GM12873 (cell line): ENCODE measurements around the gene PIK3R3.

Experiments used
- TF ChIP-seq, protein P1 (sequence below): IDR thresholded peaks from 2 replicates; pipeline ENCODE4 v1.5.1; 2012; ENCODE audit warnings: low read depth, mild to moderate bottlenecking, moderate library complexity, low read length, control low read depth; ENCODE audit not compliant: insufficient read depth; ENCODE audit errors: missing control alignments

Gene PIK3R3

DNA sequence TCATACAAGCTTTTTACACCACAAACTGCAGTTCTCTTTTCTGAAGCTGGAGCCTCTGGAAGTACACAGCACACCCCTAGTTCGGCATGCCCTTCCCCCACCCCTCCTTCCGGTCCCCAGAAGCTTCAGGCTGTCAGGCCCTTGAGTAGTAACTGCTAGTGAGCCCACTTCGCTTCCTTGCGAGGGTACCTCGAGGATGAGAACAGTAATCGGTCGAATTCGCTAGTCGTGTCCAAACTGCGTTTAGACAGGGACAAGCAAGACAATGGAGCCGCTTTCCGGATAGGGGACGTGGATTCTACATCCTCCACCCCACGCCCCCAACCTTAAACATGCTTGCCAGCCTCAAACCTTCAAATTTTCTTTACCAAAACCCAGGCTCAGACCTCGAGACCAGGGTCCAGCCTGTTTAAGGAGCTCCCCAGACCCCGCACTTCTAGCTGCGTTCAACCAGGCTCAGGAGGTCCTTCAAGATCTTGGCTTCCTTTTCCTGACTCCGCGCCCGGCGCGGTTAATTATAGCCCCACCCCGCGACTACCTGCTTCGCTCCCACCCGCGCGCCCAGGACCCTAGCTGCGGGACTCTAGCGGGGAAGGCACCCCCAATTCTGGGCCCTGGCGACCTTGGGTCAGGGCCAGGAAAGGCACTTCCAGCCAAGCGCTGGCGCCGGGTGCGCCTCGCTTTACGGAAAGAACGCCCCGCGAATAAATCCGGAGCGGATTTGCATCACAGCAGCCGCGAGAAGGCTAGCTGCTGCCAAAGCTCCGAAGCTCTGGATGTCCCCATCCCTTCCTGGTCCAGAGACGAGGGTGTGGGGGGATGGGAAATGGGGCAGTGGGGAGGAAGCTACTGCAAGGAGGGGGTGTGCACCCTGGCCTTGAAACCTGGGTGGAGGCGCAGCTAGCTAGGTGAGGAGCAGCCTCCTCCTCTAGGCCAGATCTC lies 34.4 kb upstream of the PIK3R3 start:
- TF ChIP-seq, protein P1, sequence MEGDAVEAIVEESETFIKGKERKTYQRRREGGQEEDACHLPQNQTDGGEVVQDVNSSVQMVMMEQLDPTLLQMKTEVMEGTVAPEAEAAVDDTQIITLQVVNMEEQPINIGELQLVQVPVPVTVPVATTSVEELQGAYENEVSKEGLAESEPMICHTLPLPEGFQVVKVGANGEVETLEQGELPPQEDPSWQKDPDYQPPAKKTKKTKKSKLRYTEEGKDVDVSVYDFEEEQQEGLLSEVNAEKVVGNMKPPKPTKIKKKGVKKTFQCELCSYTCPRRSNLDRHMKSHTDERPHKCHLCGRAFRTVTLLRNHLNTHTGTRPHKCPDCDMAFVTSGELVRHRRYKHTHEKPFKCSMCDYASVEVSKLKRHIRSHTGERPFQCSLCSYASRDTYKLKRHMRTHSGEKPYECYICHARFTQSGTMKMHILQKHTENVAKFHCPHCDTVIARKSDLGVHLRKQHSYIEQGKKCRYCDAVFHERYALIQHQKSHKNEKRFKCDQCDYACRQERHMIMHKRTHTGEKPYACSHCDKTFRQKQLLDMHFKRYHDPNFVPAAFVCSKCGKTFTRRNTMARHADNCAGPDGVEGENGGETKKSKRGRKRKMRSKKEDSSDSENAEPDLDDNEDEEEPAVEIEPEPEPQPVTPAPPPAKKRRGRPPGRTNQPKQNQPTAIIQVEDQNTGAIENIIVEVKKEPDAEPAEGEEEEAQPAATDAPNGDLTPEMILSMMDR = no peak

DNA sequence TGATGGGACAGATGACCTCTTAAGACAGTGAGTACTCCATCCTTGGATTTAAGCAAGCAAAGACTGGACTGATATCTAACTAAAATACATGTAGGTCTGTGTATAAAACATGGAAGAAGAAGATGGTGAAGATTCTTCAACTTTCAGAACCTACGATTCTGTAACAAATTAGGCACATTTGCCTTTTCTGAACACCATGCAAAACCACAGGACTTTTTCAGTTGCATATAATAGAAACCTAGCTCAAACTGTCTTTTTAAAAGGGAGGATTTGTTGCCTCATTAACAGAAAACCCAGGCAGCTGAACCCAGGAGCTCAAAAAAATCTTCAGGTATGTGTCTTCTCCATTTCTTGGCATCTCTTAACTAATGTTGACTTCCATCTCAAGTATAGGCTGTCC lies 27.8 kb upstream of the PIK3R3 start:
- TF ChIP-seq, protein P1 = no peak

- TF ChIP-seq, protein P1 = no peak
Observed at GRCh38 chr1:46159516-46159915, 27.1 kb upstream of the PIK3R3 start.

- TF ChIP-seq, protein P1 = no peak
Observed at GRCh38 chr1:46158312-46159281, 26.2 kb upstream of the PIK3R3 start.

DNA sequence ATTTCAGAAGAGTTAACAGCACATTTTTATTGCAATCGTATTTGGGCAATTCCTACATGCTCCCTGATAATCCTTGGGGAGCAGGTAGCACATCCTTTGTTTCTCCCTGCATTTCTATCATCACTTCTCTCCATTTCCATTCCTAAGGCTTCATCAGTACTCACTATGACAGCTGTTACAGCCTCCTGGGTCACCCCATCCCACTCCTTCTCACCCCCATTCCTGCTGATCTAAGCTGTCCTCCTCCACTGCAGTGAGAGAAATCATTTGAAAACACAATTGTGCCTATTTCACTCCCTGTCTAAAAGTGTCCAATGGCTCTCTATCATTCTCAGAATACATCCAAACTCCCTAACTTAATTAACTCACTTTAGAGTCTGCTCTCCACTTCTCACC lies 25.5 kb upstream of the PIK3R3 start:
- TF ChIP-seq, protein P1 = no peak

- TF ChIP-seq, protein P1 = no peak
Observed at GRCh38 chr1:46153732-46154131, 21.3 kb upstream of the PIK3R3 start.

- TF ChIP-seq, protein P1 = no peak
Observed at GRCh38 chr1:46153228-46153627, 20.8 kb upstream of the PIK3R3 start.
